H9 (cell line): Measurements from ENCODE around the gene PAFAH1B2. TPM values are rescaled to one million over a fixed set of nuclear protein-coding genes. Genes with fewer than 3 reads are reported as not detected.

Experiments
- DNase-seq: peaks from one replicate; pipeline ENCODE4 v3.0.0-alpha.2; 2017
- H2AFZ ChIP-seq: one replicate; pipeline ENCODE4 v1.6.1; 2013; ENCODE audit warnings: mild to moderate bottlenecking, low read length, control low read depth, moderate library complexity
- H2AK5ac ChIP-seq: 2 replicates; pipeline ENCODE4 v1.6.1; 2013; ENCODE audit warnings: low read length, control low read depth, mixed read lengths; ENCODE audit not compliant: insufficient read length
- H2BK120ac ChIP-seq: one replicate; pipeline ENCODE4 v1.6.1; 2013; ENCODE audit warnings: low read depth, mild to moderate bottlenecking, low read length, control low read depth, inconsistent platforms; ENCODE audit not compliant: poor library complexity, severe bottlenecking
- H2BK12ac ChIP-seq: 2 replicates; pipeline ENCODE4 v1.6.1; 2013; ENCODE audit warnings: low read length, control low read depth, mixed read lengths, low read depth; ENCODE audit not compliant: insufficient read length
- H2BK15ac ChIP-seq: 2 replicates; pipeline ENCODE4 v1.6.1; 2013; ENCODE audit warnings: low read depth, low read length, control low read depth
- H2BK20ac ChIP-seq: one replicate; pipeline ENCODE4 v1.6.1; 2013; ENCODE audit warnings: low read depth, mild to moderate bottlenecking, low read length, control low read depth, inconsistent platforms; ENCODE audit not compliant: poor library complexity, severe bottlenecking
- H2BK5ac ChIP-seq: 2 replicates; pipeline ENCODE4 v1.6.1; 2013; ENCODE audit warnings: low read length, control low read depth, mixed read lengths; ENCODE audit not compliant: insufficient read length
- H3K14ac ChIP-seq: 2 replicates; pipeline ENCODE4 v1.6.1; 2013; ENCODE audit warnings: low read length, control low read depth; ENCODE audit not compliant: insufficient read depth
- H3K18ac ChIP-seq: 2 replicates; pipeline ENCODE4 v1.6.1; 2013; ENCODE audit warnings: low read depth, mild to moderate bottlenecking, mixed read lengths, low read length, control low read depth; ENCODE audit not compliant: insufficient read length
- H3K23ac ChIP-seq: 2 replicates; pipeline ENCODE4 v1.6.1; 2013; ENCODE audit warnings: low read length, control low read depth, mixed read lengths, low read depth; ENCODE audit not compliant: insufficient read length
- H3K23me2 ChIP-seq: 2 replicates; pipeline ENCODE4 v1.6.1; 2013; ENCODE audit warnings: low read depth, mild to moderate bottlenecking, mixed read lengths, low read length, control low read depth; ENCODE audit not compliant: insufficient read length, poor library complexity, severe bottlenecking
- H3K27ac ChIP-seq: 2 replicates; pipeline ENCODE4 v1.5.1; 2013; ENCODE audit warnings: low read length, control low read depth, mixed read lengths, low read depth; ENCODE audit not compliant: insufficient read length
- H3K27me3 ChIP-seq: 2 replicates; pipeline ENCODE4 v1.6.1; 2013; ENCODE audit warnings: low read length, control low read depth, inconsistent platforms; ENCODE audit not compliant: insufficient read depth
- H3K4ac ChIP-seq: 2 replicates; pipeline ENCODE4 v1.6.1; 2013; ENCODE audit warnings: low read depth, mild to moderate bottlenecking, control low read depth, inconsistent platforms, low read length, moderate library complexity
- H3K4me1 ChIP-seq: 2 replicates; pipeline ENCODE4 v1.6.1; 2013; ENCODE audit warnings: low read length, control low read depth, inconsistent platforms; ENCODE audit not compliant: insufficient read depth
- H3K4me2 ChIP-seq: 2 replicates; pipeline ENCODE4 v1.6.1; 2013; ENCODE audit warnings: low read length, control low read depth, mixed read lengths; ENCODE audit not compliant: insufficient read length, insufficient read depth
- H3K56ac ChIP-seq: 2 replicates; pipeline ENCODE4 v1.6.1; 2013; ENCODE audit warnings: low read depth, mild to moderate bottlenecking, mixed read lengths, low read length, control low read depth; ENCODE audit not compliant: insufficient read length
- H3K79me1 ChIP-seq: 2 replicates; pipeline ENCODE4 v1.6.1; 2013; ENCODE audit warnings: low read depth, mild to moderate bottlenecking, moderate library complexity, low read length, control low read depth, inconsistent platforms; ENCODE audit not compliant: insufficient read depth, poor library complexity, severe bottlenecking
- H3K79me2 ChIP-seq: 2 replicates; pipeline ENCODE4 v1.6.1; 2013; ENCODE audit warnings: low read length, control low read depth, inconsistent platforms; ENCODE audit not compliant: insufficient read depth
- H3K9ac ChIP-seq: 2 replicates; pipeline ENCODE4 v1.6.1; 2013; ENCODE audit warnings: low read length, control low read depth, mixed read lengths; ENCODE audit not compliant: insufficient read length; ENCODE audit errors: extremely low read depth
- H3K9me3 ChIP-seq: one replicate; pipeline ENCODE4 v1.6.1; 2013; ENCODE audit warnings: low read depth, low read length, inconsistent platforms; ENCODE audit not compliant: control insufficient read depth
- H3T11ph ChIP-seq: one replicate; pipeline ENCODE4 v1.6.1; 2013; ENCODE audit warnings: mild to moderate bottlenecking, low read length, control low read depth, inconsistent platforms
- H4K20me1 ChIP-seq: one replicate; pipeline ENCODE4 v1.6.1; 2013; ENCODE audit not compliant: control insufficient read depth, insufficient read length, insufficient read depth
- H4K5ac ChIP-seq: 2 replicates; pipeline ENCODE4 v1.6.1; 2013; ENCODE audit warnings: low read depth, mild to moderate bottlenecking, mixed read lengths, low read length, control low read depth; ENCODE audit not compliant: insufficient read length
- H4K8ac ChIP-seq: replicated peaks from 2 replicates; pipeline ENCODE4 v1.6.1; 2013; ENCODE audit warnings: low read length, control low read depth, mixed read lengths, low read depth; ENCODE audit not compliant: insufficient read length
- H4K91ac ChIP-seq: 2 replicates; pipeline ENCODE4 v1.6.1; 2013; ENCODE audit warnings: low read depth, mild to moderate bottlenecking, moderate library complexity, mixed read lengths, low read length, control low read depth; ENCODE audit not compliant: insufficient read length
- H3K27ac Mint-ChIP-seq, 3 experiments: 2 replicates in 2 of 3; 3 replicates in 1 of 3; pipeline ENCODE4 v1.8.0; 2020 to 2021; ENCODE audit warnings: mixed read lengths in 3 of 3, mild to moderate bottlenecking in 1 of 3, moderate library complexity in 1 of 3
- H3K27me3 Mint-ChIP-seq: 2 replicates; pipeline ENCODE4 v1.8.0; 2021; ENCODE audit warnings: low read depth, mild to moderate bottlenecking, moderate library complexity, mixed read lengths
- H3K36me3 Mint-ChIP-seq, 3 experiments: 2 replicates in 2 of 3; 3 replicates in 1 of 3; pipeline ENCODE4 v1.8.0; 2020 to 2021; ENCODE audit warnings: low read depth in 3 of 3, mixed read lengths in 3 of 3; ENCODE audit not compliant: insufficient read depth in 1 of 3
- H3K4me1 Mint-ChIP-seq, 2 experiments: 2 replicates each; pipeline ENCODE4 v1.8.0; 2020; ENCODE audit warnings: mixed read lengths in 2 of 2
- H3K4me3 Mint-ChIP-seq, 2 experiments: 2 replicates in 1 of 2; 3 replicates in 1 of 2; pipeline ENCODE4 v1.8.0; 2020 to 2021; ENCODE audit warnings: mild to moderate bottlenecking in 2 of 2, mixed read lengths in 2 of 2, moderate library complexity in 1 of 2
- H3K9me3 Mint-ChIP-seq, 2 experiments: 2 replicates in 1 of 2; 3 replicates in 1 of 2; pipeline ENCODE4 v1.8.0; 2020; ENCODE audit warnings: mild to moderate bottlenecking in 2 of 2, mixed read lengths in 2 of 2, moderate library complexity in 1 of 2
- CTCF ChIP-seq: fragments of 200-600 bp; sonication (generic); conservative IDR thresholded peaks from 3 replicates; pipeline ENCODE4 v1.8.0; 2021; ENCODE audit warnings: antibody characterized with exemption, mild to moderate bottlenecking
- WGBS: extraction: QIAGEN DNeasy Blood & Tissue Kit; methylation state at CpG from one replicate; pipeline ENCODE4 v1.1.7; 2013; ENCODE audit warnings: missing lambda C conversion rate, low lambda C conversion rate, mixed read lengths; ENCODE audit not compliant: insufficient read length; ENCODE audit errors: extremely low coverage; 5-methylcytosine and 5-hydroxymethylcytosine counted together
- total RNA-seq: library from RNA; stranded (reverse); gene quantifications from 2 replicates; pipeline ENCODE4 v1.2.1, GENCODE V29; 2021

Gene PAFAH1B2
- total RNA-seq, 1 experiment from 2014 or later: 161 TPM

GRCh38 chr11:117159892-117160291 is 15.8 kb downstream of the PAFAH1B2 start:
- Histone ChIP-seq H3K79me2 (peaks cover 10% of the 10 kb centered on the region; the same call in 1 of the 2 replicates), H3K4me1 (no peaks in the 10 kb centered on the region), H2BK12ac (no peak overlapping the region), H4K8ac (no peak overlapping the region), H2AFZ (no peak overlapping the region), H3K4me2 (no peak overlapping the region), H3K27me3 (no peaks in the 10 kb centered on the region), H2AK5ac (no peak overlapping the region), H3K56ac (no peak overlapping the region), H3K23me2 (no peaks in the 10 kb centered on the region), H4K20me1 (no peaks in the 10 kb centered on the region), H3T11ph (no peak overlapping the region), H3K9ac (no peak overlapping the region), H3K27ac (no peak overlapping the region), H3K9me3 (no peaks in the 10 kb centered on the region), H2BK5ac (no peak overlapping the region), H3K18ac (no peak overlapping the region), H2BK120ac (no peak overlapping the region), H2BK15ac (no peak overlapping the region), H4K5ac (no peak overlapping the region), H3K4ac (no peak overlapping the region), H2BK20ac (no peak overlapping the region), H3K23ac (no peak overlapping the region), H3K14ac (no peak overlapping the region), H3K79me1 (peaks cover 7% of the 10 kb centered on the region), H4K91ac (no peak overlapping the region)
- Mint-ChIP-seq H3K36me3 (peaks cover 23 to 85% (median 59%) of the 10 kb centered on the region in 3 experiments; a peak in 6 of 7 replicates), H3K27me3 (no peaks in the 10 kb centered on the region), H3K27ac (peak overlapping the region in 1 of 3 experiments; percentile 84; a peak in 2 of 7 replicates), H3K4me3 (no peak overlapping the region), H3K9me3 (no peaks in the 10 kb centered on the region), H3K4me1 (no peaks in the 10 kb centered on the region)
- no CpG with 5 or more reads among the region's 2 CpGs for WGBS
- no peak for DNase-seq
- TF ChIP-seq CTCF: no peak
